Thyroid gland (tissue), 4 donors: ENCODE data around the gene PCED1A. TPM values are rescaled to one million over a fixed set of nuclear protein-coding genes. Genes with fewer than 3 reads are reported as not detected.
A peak's percentile ranks its signal among the peaks of the same experiment; 100 is the strongest.

Experiments
- DNase-seq, 2 donors: peaks; one replicate each; pipeline ENCODE4 v3.0.0-alpha.2; 2019
- H3K27ac ChIP-seq, 3 donors: fragments of 200-600 bp; sonication (generic); 1 replicate in 2 of 3; 2 replicates in 1 of 3; pipeline ENCODE4 v1.5.1; 2016 to 2019; ENCODE audit warnings: mild to moderate bottlenecking in 1 of 3, moderate library complexity in 1 of 3
- H3K27me3 ChIP-seq: fragments of 200-600 bp; sonication (generic); one replicate; pipeline ENCODE4 v1.5.1; 2019
- H3K36me3 ChIP-seq, 2 donors: fragments of 200-600 bp; sonication (generic); one replicate each; pipeline ENCODE4 v1.5.1; 2016 to 2019
- H3K4me1 ChIP-seq, 2 donors: fragments of 200-600 bp; sonication (generic); one replicate each; pipeline ENCODE4 v1.5.1; 2017 to 2019
- H3K4me3 ChIP-seq, 3 donors: fragments of 200-600 bp; sonication (generic); replicated peaks in 1 of 3; 1 replicate in 2 of 3; 2 replicates in 1 of 3; pipeline ENCODE4 v1.5.1; 2016; ENCODE audit warnings: mild to moderate bottlenecking in 1 of 3
- H3K9me3 ChIP-seq: fragments of 200-600 bp; sonication (generic); one replicate; pipeline ENCODE4 v1.5.1; 2017
- CTCF ChIP-seq, 6 experiments: fragments of 200-600 bp in 3 of 6; fragments of 450-650 bp in 3 of 6; sonication (generic) in 3 of 6; IDR thresholded peaks; one replicate each; pipeline ENCODE4 v1.5.1; 2016 to 2019; ENCODE audit warnings: antibody characterized with exemption in 6 of 6, mild to moderate bottlenecking in 2 of 6, inconsistent platforms in 1 of 6, moderate library complexity in 1 of 6
- POLR2A ChIP-seq, 2 donors: fragments of 450-650 bp; IDR thresholded peaks; one replicate each; pipeline ENCODE4 v1.6.1; 2017; ENCODE audit warnings: antibody characterized with exemption in 2 of 2, mild to moderate bottlenecking in 2 of 2, moderate library complexity in 1 of 2
- WGBS, 2 donors: methylation state at CpG; one replicate each; pipeline ENCODE4 v1.1.5; 2017; 5-methylcytosine and 5-hydroxymethylcytosine counted together
- intact Hi-C: fragments of 100-400 bp; cut with DNase I; formaldehyde crosslinking; loops from one replicate; pipeline ENCODE4 v1.15.1; 2023
- total RNA-seq, 4 donors: library from RNA; depleted of rRNA; stranded (reverse); fragments of >200 nt; gene quantifications; one replicate each; pipeline ENCODE4 v1.2.3, GENCODE V29; 2016

PCED1A gene
- total RNA-seq, 4 donors from 2014 or later, result 38.0 to 95.9 (median 63.4) TPM

GRCh38 chr20:2840967-2841531 lies 594 bp upstream of the PCED1A start:
- peak overlapping the region in 2 of 3 donors; percentile 88 to 92 for H3K27ac ChIP-seq
- H3K4me1 ChIP-seq, result peaks cover 17 to 25% of the 10 kb centered on the region in 2 donors
- H3K9me3 ChIP-seq, result no peaks in the 10 kb centered on the region
- WGBS, 2 donors, result 9 to 14% methylated on average over 18 to 24 of the region's 33 CpGs
- peak; percentile 41 to 59 for DNase-seq
- TF ChIP-seq POLR2A (IDR thresholded peaks at IDR 0.05) (no peak), CTCF (IDR thresholded peaks at IDR 0.05) (no peak)
- peak overlapping the region; percentile 73 to 99 (median 75) for H3K4me3 ChIP-seq
- H3K36me3 ChIP-seq, result peaks cover 0 to 8% of the 10 kb centered on the region in 2 donors
- intact Hi-C loops, result loop anchor here (5.0 to 10.0 kb wide), 2 partner anchors 86 to 149 kb away; partner anchors contain the start of gene EBF4
- no peaks in the 10 kb centered on the region for H3K27me3 ChIP-seq

- Histone ChIP-seq H3K9me3 (no peaks in the 10 kb centered on the region), H3K27ac (peak overlapping the region in 2 of 3 donors; percentile 88 to 92), H3K4me3 (peak overlapping the region; percentile 75 to 100 (median 99)), H3K36me3 (peaks cover 0 to 8% of the 10 kb centered on the region in 2 donors), H3K4me1 (peaks cover 17 to 25% of the 10 kb centered on the region in 2 donors), H3K27me3 (no peaks in the 10 kb centered on the region)
- 90 to 96% methylated on average over 9 to 16 of the region's 21 CpGs for WGBS, 2 donors
- intact Hi-C loops, result loop anchor here (5.0 to 10.0 kb wide), 2 partner anchors 85 to 147 kb away; partner anchors contain the start of gene EBF4
- DNase-seq, result no peak
- TF ChIP-seq POLR2A (IDR thresholded peaks at IDR 0.05), result no peak
- no peak for TF ChIP-seq CTCF (IDR thresholded peaks at IDR 0.05)
Measured at GRCh38 chr20:2839732-2840137, 720 bp downstream of the PCED1A start.

GRCh38 chr20:2838847-2839671 lies 1.4 kb downstream of the PCED1A start:
- 94 to 96% methylated on average over 14 to 15 of the region's 15 CpGs for WGBS, 2 donors
- no peak overlapping the region for H3K27ac ChIP-seq
- H3K9me3 ChIP-seq, result no peaks in the 10 kb centered on the region
- DNase-seq, result no peak
- H3K4me1 ChIP-seq, result peaks cover 17 to 25% of the 10 kb centered on the region in 2 donors
- no peak overlapping the region for H3K4me3 ChIP-seq
- H3K36me3 ChIP-seq, result peaks cover 0 to 8% of the 10 kb centered on the region in 2 donors
- TF ChIP-seq POLR2A (IDR thresholded peaks at IDR 0.05) (no peak), CTCF (IDR thresholded peaks at IDR 0.05) (no peak)
- no peaks in the 10 kb centered on the region for H3K27me3 ChIP-seq
- intact Hi-C loops, result no loop called here

- Histone ChIP-seq H3K9me3 (no peaks in the 10 kb centered on the region), H3K4me3 (no peak overlapping the region), H3K27me3 (no peaks in the 10 kb centered on the region), H3K4me1 (peaks cover 17 to 25% of the 10 kb centered on the region in 2 donors), H3K36me3 (peaks cover 0 to 8% of the 10 kb centered on the region in 2 donors), H3K27ac (no peak overlapping the region)
- no peak for DNase-seq
- no peak for TF ChIP-seq CTCF (IDR thresholded peaks at IDR 0.05)
- TF ChIP-seq POLR2A (IDR thresholded peaks at IDR 0.05), result no peak
- 96 to 97% methylated on average over 13 to 16 of the region's 19 CpGs for WGBS, 2 donors
- intact Hi-C loops, result no loop called here
Measured at GRCh38 chr20:2838170-2838797, 2.2 kb downstream of the PCED1A start.
